Fibroblast of mammary gland (primary cell): Measurements from ENCODE around the gene SIN3A.

ENCODE experiments used
- DNase-seq: peaks from one replicate; pipeline ENCODE4 v3.0.0-alpha.2; 2010; ENCODE audit warnings: low read depth
- H3K4me3 ChIP-seq: 2 replicates; pipeline ENCODE4 v1.5.1; 2011; ENCODE audit warnings: low read depth, mild to moderate bottlenecking, low read length, moderate library complexity; ENCODE audit not compliant: control insufficient read depth
- TF ChIP-seq, protein P1 (sequence below): conservative IDR thresholded peaks from 2 replicates; pipeline ENCODE4 v1.5.1; 2011; ENCODE audit warnings: low read depth, low read length, inconsistent platforms; ENCODE audit not compliant: control insufficient read depth, insufficient read depth

SIN3A gene

GRCh38 chr15:75361989-75362641, 89.4 kb downstream of the SIN3A start:
- no peak for DNase-seq
- TF ChIP-seq, protein P1, sequence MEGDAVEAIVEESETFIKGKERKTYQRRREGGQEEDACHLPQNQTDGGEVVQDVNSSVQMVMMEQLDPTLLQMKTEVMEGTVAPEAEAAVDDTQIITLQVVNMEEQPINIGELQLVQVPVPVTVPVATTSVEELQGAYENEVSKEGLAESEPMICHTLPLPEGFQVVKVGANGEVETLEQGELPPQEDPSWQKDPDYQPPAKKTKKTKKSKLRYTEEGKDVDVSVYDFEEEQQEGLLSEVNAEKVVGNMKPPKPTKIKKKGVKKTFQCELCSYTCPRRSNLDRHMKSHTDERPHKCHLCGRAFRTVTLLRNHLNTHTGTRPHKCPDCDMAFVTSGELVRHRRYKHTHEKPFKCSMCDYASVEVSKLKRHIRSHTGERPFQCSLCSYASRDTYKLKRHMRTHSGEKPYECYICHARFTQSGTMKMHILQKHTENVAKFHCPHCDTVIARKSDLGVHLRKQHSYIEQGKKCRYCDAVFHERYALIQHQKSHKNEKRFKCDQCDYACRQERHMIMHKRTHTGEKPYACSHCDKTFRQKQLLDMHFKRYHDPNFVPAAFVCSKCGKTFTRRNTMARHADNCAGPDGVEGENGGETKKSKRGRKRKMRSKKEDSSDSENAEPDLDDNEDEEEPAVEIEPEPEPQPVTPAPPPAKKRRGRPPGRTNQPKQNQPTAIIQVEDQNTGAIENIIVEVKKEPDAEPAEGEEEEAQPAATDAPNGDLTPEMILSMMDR, result no peak
- H3K4me3 ChIP-seq, result no peak overlapping the region

DNA sequence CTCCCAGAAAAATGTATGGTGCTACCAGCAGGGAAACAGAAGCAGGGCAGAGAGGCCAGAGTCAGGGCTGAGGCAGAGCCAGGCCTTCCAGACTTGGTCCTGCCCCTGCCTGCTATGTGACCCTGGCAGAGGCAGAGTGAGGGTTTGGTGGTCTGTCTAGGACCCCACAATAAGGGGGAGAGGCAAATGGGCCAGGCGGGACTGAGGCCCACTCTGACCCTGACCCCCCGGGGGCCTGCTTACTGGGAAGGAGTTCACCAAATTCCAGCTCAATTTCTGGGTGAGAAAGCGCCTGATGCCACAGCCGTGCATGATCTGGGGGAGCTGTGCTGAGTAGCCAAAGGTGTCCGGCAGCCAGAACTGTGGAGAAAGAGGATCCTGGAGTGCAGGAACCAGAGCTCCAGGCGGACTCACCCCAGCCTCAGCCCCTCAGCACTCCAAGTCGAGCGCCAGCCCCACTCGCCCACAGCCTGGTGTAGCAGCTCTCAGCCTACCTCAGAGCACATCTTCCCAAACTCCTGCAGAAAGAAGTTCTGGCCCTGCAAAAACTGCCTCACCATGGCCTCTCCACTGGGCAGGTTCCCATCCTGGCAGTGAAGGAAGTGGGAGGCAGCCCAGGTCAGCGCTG, 90.0 kb downstream of the SIN3A start:
- H3K4me3 ChIP-seq, result no peak overlapping the region
- TF ChIP-seq, protein P1, result no peak
- DNase-seq, result no peak

GRCh38 chr15:75360856-75361255, 90.6 kb downstream of the SIN3A start:
- no peak overlapping the region for H3K4me3 ChIP-seq
- TF ChIP-seq, protein P1, result no peak
- DNase-seq, result no peak

DNA sequence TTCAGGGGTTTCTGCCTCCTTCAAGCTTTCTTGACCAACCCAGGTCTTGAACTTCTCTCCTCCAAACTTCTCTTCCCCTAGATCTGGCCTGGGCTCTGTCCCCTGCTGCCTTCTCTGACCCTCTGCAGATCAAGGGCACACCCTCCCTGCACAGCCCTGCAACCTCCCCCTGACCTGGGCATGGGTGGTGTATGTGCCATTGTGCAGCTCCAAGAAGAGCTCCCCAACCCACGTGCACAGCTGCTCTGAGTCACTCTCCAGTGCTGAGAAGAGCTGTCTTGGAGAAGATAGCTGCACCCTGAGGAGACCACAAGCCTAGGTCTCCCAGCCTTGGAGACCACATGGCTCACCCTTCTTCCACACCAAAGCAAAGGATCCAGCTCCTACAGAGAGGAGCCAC, 91.1 kb downstream of the SIN3A start:
- no peak overlapping the region for H3K4me3 ChIP-seq
- TF ChIP-seq, protein P1, result no peak
- peak; percentile 22 for DNase-seq

DNA sequence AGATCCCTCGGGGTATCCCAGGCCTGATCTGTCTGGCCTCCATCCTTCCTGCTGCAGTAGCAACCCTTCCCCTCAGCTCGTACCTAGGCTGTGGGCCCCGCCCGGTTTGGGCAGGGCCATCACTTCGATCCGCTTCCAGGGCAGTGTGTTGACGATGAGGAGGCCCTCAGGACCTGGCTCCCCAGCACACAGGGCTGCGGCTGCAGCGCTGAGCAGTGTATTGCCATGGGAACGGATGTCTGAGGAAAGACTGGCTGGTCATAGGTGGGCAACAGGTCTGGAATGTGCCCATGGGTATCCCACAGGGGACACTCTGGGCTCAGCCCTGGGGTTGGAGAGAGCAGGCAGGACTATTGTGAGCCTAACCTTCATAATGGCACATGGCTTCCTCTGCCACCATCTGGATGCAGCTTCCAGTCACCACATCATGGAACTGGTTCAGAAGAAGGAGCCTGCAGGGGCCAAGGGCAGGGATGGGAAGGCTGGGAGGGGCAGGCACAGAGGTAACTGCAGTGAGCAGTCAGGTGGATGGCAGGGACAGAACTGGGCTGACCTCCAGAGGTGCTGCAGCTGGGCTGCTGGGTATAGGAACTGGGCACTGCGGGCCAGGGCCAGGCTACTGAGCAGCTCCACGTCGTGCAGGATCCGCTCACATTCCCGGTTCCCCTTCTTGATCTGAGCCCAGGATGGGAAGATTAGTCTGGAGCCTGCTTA, 91.8 kb downstream of the SIN3A start:
- TF ChIP-seq, protein P1, result no peak
- no peak for DNase-seq
- H3K4me3 ChIP-seq, result no peak overlapping the region

GRCh38 chr15:75358771-75359536, 92.5 kb downstream of the SIN3A start:
- no peak overlapping the region for H3K4me3 ChIP-seq
- DNase-seq, result no peak
- TF ChIP-seq, protein P1, result no peak
